ENCODE measurements around the gene PACSIN2. TPM values are rescaled to one million over a fixed set of nuclear protein-coding genes. Genes with fewer than 3 reads are reported as not detected.

PACSIN2 gene
- total RNA-seq, 1 donor from 2014 or later, result 87.8 TPM

GRCh38 chr22:42869463-42869862, 145.5 kb downstream of the PACSIN2 start:
- H3K9me3 Mint-ChIP-seq (ENCODE audit: unreplicated experiment), result no peaks in the 10 kb centered on the region
- no peak overlapping the region for H3K4me3 Mint-ChIP-seq (ENCODE audit: unreplicated experiment)
- no peaks in the 10 kb centered on the region for H3K9me3 ChIP-seq (ENCODE audit: insufficient read depth, low read depth, low read length)
- no peak overlapping the region for H3K27ac Mint-ChIP-seq (ENCODE audit: unreplicated experiment)
- peaks cover 1% of the 10 kb centered on the region for H3K4me1 Mint-ChIP-seq (ENCODE audit: low read depth, unreplicated experiment)
- no peaks in the 10 kb centered on the region for H3K27me3 Mint-ChIP-seq (ENCODE audit: low read depth, unreplicated experiment)
- no peak overlapping the region for H3K27ac ChIP-seq (ENCODE audit: low read depth, low read length)
- H3K4me3 ChIP-seq (ENCODE audit: insufficient read depth, low read depth, low read length), result no peak overlapping the region
- peaks cover 4% of the 10 kb centered on the region for H3K36me3 Mint-ChIP-seq (ENCODE audit: low read depth, unreplicated experiment)
- H2AFZ ChIP-seq (ENCODE audit: low read depth, low read length), result no peak overlapping the region
- no peaks in the 10 kb centered on the region for H3K79me2 ChIP-seq (ENCODE audit: insufficient read depth, low read length)
- FAIRE-seq, result no peak
- DNase-seq (ENCODE audit: low read depth), result no peak
- peaks cover 6% of the 10 kb centered on the region for H3K4me1 ChIP-seq (ENCODE audit: insufficient read depth, low read length)
- H3K27me3 ChIP-seq (ENCODE audit: insufficient read depth, low read length), result no peaks in the 10 kb centered on the region
- no peaks in the 10 kb centered on the region for H4K20me1 ChIP-seq (ENCODE audit: insufficient read depth, low read length)
- no peak overlapping the region for H3K4me2 ChIP-seq (ENCODE audit: low read length)
- H3K36me3 ChIP-seq (ENCODE audit: insufficient read depth, low read length), result peaks cover 3% of the 10 kb centered on the region
- no peak overlapping the region for H3K9ac ChIP-seq (ENCODE audit: low read length)
- TF ChIP-seq CTCF (IDR thresholded peaks at IDR 0.05; ENCODE audit: insufficient read depth, low read depth, low read length) (no peak), EZH2 (IDR thresholded peaks at IDR 0.05; ENCODE audit: insufficient read depth, low read length) (no peak)

GRCh38 chr22:42868751-42869251, 146.1 kb downstream of the PACSIN2 start:
- Histone ChIP-seq H3K27ac (ENCODE audit: low read depth, low read length) (no peak overlapping the region), H3K27me3 (ENCODE audit: insufficient read depth, low read length) (no peaks in the 10 kb centered on the region), H3K36me3 (ENCODE audit: insufficient read depth, low read length) (peaks cover 3% of the 10 kb centered on the region), H3K4me2 (ENCODE audit: low read length) (no peak overlapping the region), H2AFZ (ENCODE audit: low read depth, low read length) (no peak overlapping the region), H3K4me3 (ENCODE audit: insufficient read depth, low read depth, low read length) (no peak overlapping the region), H3K79me2 (ENCODE audit: insufficient read depth, low read length) (no peaks in the 10 kb centered on the region), H3K4me1 (ENCODE audit: insufficient read depth, low read length) (peaks cover 7% of the 10 kb centered on the region), H4K20me1 (ENCODE audit: insufficient read depth, low read length) (no peaks in the 10 kb centered on the region), H3K9me3 (ENCODE audit: insufficient read depth, low read depth, low read length) (no peaks in the 10 kb centered on the region), H3K9ac (ENCODE audit: low read length) (no peak overlapping the region)
- no peak for TF ChIP-seq CTCF (IDR thresholded peaks at IDR 0.05; ENCODE audit: insufficient read depth, low read depth, low read length)
- no peak for TF ChIP-seq EZH2 (IDR thresholded peaks at IDR 0.05; ENCODE audit: insufficient read depth, low read length)
- H3K4me3 Mint-ChIP-seq (ENCODE audit: unreplicated experiment), result no peak overlapping the region
- H3K9me3 Mint-ChIP-seq (ENCODE audit: unreplicated experiment), result no peaks in the 10 kb centered on the region
- H3K4me1 Mint-ChIP-seq (ENCODE audit: low read depth, unreplicated experiment), result peaks cover 1% of the 10 kb centered on the region
- no peaks in the 10 kb centered on the region for H3K27me3 Mint-ChIP-seq (ENCODE audit: low read depth, unreplicated experiment)
- H3K36me3 Mint-ChIP-seq (ENCODE audit: low read depth, unreplicated experiment), result peaks cover 3% of the 10 kb centered on the region
- H3K27ac Mint-ChIP-seq (ENCODE audit: unreplicated experiment), result no peak overlapping the region
- peak; percentile 62 for DNase-seq (ENCODE audit: low read depth)
- no peak for FAIRE-seq

GRCh38 chr22:42866100-42866499, 148.8 kb downstream of the PACSIN2 start:
- Histone ChIP-seq H3K4me1 (ENCODE audit: insufficient read depth, low read length) (peaks cover 22% of the 10 kb centered on the region), H3K9me3 (ENCODE audit: insufficient read depth, low read depth, low read length) (no peaks in the 10 kb centered on the region), H3K36me3 (ENCODE audit: insufficient read depth, low read length) (peaks cover 3% of the 10 kb centered on the region), H3K27ac (ENCODE audit: low read depth, low read length) (no peak overlapping the region), H3K79me2 (ENCODE audit: insufficient read depth, low read length) (no peaks in the 10 kb centered on the region), H3K9ac (ENCODE audit: low read length) (no peak overlapping the region), H3K27me3 (ENCODE audit: insufficient read depth, low read length) (no peaks in the 10 kb centered on the region), H4K20me1 (ENCODE audit: insufficient read depth, low read length) (no peaks in the 10 kb centered on the region), H3K4me3 (ENCODE audit: insufficient read depth, low read depth, low read length) (no peak overlapping the region), H2AFZ (ENCODE audit: low read depth, low read length) (no peak overlapping the region), H3K4me2 (ENCODE audit: low read length) (no peak overlapping the region)
- peaks cover 8% of the 10 kb centered on the region for H3K9me3 Mint-ChIP-seq (ENCODE audit: unreplicated experiment)
- no peak for FAIRE-seq
- TF ChIP-seq CTCF (IDR thresholded peaks at IDR 0.05; ENCODE audit: insufficient read depth, low read depth, low read length) (no peak), EZH2 (IDR thresholded peaks at IDR 0.05; ENCODE audit: insufficient read depth, low read length) (no peak)
- no peak overlapping the region for H3K4me3 Mint-ChIP-seq (ENCODE audit: unreplicated experiment)
- no peak for DNase-seq (ENCODE audit: low read depth)
- peaks cover 6% of the 10 kb centered on the region for H3K36me3 Mint-ChIP-seq (ENCODE audit: low read depth, unreplicated experiment)
- no peaks in the 10 kb centered on the region for H3K27me3 Mint-ChIP-seq (ENCODE audit: low read depth, unreplicated experiment)
- peaks cover 12% of the 10 kb centered on the region for H3K4me1 Mint-ChIP-seq (ENCODE audit: low read depth, unreplicated experiment)
- H3K27ac Mint-ChIP-seq (ENCODE audit: unreplicated experiment), result no peak overlapping the region

Measured in astrocyte (in vitro differentiated cells and primary cell).